ENCODE data around the gene SHCBP1.
"Not testable (repeated sequence)": the region's sequence is repeated elsewhere in the genome, so short reads cannot be mapped to it uniquely, and the experiment has no call there.

SHCBP1 gene

DNA sequence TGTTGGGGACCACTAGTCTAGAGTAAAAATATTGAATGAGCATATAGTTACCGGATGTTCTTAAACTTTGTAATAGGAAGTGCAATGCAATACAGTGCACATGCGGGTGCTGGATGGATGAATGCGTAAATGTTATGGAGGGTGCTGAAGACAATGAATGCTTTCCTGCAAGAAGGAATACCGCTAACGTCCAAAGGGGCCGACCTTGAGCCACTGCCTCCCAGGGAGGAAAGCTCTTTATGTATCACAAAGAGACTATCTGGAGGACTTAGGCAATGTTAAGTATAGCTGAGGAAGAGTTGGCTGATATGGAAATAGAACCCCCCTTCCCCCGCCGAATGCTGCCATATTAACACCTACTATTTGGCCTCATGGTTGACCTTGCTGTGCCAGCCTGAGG is 27.5 kb upstream of the SHCBP1 start:
- no peak for DNase-seq (ENCODE audit: extremely low read depth, low read depth)
- TF ChIP-seq, protein P1, sequence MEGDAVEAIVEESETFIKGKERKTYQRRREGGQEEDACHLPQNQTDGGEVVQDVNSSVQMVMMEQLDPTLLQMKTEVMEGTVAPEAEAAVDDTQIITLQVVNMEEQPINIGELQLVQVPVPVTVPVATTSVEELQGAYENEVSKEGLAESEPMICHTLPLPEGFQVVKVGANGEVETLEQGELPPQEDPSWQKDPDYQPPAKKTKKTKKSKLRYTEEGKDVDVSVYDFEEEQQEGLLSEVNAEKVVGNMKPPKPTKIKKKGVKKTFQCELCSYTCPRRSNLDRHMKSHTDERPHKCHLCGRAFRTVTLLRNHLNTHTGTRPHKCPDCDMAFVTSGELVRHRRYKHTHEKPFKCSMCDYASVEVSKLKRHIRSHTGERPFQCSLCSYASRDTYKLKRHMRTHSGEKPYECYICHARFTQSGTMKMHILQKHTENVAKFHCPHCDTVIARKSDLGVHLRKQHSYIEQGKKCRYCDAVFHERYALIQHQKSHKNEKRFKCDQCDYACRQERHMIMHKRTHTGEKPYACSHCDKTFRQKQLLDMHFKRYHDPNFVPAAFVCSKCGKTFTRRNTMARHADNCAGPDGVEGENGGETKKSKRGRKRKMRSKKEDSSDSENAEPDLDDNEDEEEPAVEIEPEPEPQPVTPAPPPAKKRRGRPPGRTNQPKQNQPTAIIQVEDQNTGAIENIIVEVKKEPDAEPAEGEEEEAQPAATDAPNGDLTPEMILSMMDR (IDR thresholded peaks at IDR 0.05; ENCODE audit: low read depth, low read length) = no peak

DNA sequence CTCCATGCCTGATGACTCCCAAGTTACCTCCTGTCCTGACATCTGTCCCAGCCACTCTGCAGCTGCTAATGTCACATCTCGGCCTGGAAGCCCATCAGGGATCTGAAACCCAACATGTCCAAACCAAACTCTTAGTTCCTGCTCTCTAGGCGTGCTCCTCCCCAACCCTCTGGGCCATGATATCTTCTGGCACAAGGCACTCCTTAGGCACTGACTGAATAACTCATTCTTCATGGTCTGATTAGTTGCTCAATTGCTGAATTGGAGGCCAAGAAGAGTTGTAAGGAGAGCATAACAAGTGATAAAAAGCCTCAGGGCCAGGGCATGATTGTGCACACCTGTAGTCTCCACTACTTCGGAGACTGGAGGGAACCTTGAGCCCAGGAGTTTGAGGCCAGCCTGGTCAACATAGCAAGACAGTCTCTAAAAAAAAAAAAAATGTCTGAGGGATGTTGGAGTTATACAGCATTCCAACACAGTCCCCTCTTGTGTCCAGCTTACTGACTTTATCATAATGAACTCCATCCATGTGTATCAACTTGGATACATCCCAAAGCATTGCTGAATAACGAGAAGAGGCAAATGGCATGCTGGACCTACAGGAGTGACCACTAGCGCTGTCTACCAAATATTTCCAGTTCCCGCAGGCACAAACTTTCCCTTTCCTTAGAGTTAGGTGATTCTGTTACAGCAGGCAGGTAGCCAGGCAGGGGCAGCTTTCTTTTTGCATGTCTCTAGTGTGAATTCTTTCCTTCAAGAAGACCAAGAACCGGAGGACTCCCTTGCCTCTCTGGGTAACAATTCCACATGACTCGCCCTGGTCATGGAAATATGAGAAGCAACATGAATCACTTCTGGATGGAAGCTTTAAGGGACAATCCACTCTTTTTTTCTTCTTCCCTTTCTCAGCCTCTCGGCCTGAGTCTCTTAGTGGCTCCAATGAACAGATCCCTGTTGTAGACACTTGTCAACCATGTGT is 18.1 kb upstream of the SHCBP1 start:
- TF ChIP-seq, protein P1 (IDR thresholded peaks at IDR 0.05; ENCODE audit: low read depth, low read length) = no peak
- DNase-seq (ENCODE audit: extremely low read depth, low read depth) = no peak

DNA sequence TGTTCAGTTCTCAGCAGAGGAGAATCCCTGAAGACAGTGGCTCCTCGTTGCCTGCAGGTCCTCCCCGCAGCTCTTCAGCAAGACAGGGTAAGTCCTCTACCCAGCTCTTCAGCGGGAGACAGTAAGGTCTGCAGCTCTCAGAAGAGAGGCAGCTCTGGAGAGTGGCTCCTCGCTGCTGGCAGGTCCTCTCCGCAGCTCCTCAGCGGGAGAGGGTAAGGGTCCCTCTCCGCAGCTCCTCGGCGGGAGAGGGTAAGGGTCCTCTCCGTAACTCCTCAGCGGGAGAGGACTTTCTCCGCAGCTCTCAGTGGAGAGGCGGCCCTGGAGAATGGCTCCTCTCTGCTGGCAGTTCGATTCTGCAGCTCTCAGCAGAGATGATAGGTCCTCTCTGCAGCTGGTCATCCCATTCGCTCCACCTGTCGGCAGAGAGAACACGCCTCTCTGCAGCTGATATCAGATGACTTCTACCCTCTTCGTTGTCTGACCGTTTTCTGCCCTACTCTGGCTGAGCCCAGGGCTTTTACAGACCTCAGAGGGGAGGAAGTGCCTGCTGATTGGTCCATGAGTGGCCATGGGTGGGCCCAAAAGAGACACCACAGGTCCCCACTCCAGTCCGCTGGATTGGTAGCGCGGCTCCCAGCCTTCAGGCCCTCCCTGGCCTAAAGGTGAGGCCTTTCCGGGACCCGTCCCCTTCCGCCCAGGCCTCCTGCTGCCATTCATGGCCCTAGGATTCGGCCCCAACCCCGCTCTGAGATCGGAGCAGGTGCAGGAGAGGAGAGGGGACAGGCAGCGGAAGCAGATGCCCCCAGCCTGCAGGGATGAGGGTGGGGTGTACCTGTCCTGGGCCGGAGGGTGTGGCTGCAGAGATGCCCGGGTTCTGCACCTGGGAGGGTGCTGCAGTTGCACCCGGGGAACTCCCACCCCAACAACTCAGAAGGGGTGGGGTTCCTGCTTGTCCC is 11.9 kb upstream of the SHCBP1 start:
- TF ChIP-seq, protein P1 (IDR thresholded peaks at IDR 0.05; ENCODE audit: low read depth, low read length) = no peak
- no peak for DNase-seq (ENCODE audit: extremely low read depth, low read depth)

DNA sequence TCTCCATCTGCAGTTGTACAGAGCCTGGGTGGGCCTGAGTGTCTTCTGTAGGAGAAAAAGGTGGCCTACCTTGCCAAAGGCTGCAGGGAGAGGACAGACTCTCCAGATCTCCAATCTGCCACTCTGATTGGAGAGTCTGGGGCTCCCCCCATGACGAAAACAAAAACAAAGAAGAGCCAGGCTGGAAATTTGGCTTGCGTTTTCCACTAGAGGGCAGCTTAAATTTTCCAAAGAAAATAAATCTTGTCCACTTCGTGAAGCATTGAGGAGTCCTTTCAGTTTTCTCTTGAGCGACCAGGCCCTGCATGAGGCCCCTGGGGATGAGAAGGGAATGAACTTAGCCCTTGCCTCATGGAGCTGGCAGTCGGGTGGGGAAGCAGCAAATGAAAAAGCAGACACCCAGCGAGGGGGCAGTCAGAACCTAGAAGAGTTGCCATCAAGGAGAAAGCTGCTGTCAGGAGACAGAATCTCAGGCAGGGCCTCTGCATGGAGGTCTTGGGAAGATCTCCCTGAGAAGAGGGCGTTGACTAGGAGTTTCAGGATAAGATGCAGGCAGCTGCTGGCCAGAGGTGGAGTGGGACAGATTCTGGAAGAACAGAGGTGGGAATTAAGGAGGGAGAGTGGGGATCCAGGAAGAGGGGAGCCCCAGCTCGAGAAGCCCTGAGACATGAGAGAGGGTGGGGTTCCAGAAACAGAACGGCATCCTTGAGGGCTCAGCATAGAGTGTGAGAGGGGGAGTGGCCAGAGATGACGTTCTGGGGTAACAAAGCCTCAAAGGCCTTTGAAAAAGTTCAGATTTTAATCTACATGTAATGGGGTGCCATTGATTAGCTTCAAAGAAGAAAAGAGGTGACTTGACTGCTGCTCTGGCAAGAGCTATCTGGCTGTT is 8.4 kb upstream of the SHCBP1 start:
- DNase-seq (ENCODE audit: extremely low read depth, low read depth) = peak; percentile 41

DNA sequence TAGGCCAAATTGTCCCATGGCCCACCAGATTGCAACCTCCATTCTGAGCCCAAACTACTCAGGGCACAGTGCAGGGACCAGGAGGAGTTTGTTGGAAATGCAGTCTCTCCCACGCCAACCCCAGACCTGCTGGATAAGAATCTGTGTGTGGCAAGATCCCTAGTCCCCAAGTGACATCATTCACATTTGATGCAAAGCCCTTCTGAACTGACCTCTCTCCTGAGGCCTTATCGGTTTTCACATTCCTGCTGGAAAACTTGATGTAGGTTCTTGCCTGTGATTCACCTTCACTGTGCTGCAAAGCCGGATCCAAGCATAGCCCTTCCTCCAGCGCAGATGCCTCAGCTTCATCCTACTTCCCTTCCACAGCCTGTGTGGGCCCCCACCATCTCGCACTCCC is 6.6 kb upstream of the SHCBP1 start:
- DNase-seq (ENCODE audit: extremely low read depth, low read depth) = no peak
- TF ChIP-seq, protein P1 (IDR thresholded peaks at IDR 0.05; ENCODE audit: low read depth, low read length) = no peak

More for the DNA sequence above, 8.4 kb upstream of the SHCBP1 start:
- TF ChIP-seq, protein P1 (IDR thresholded peaks at IDR 0.05; ENCODE audit: low read depth, low read length) = peak; percentile 68

DNA sequence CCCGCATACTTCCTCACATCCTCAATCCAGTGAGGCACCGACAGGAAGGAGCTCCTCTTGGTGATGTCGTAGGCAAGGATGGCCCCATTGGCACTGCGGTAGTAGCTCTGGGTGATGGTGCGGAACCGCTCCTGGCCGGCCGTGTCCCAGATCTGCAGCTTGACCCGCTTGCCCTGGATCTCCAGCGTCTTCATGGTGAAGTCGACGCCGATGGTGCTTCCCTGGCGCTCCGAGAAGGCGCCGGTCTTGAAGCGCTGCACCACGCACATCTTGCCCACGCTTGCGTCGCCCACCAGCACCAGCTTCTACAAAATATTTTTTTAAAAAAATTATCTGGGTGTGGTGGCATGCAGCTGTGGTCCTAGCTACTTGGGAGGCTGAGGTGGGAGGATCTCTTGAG is 5.5 kb upstream of the SHCBP1 start:
- not testable (repeated sequence) for DNase-seq (ENCODE audit: extremely low read depth, low read depth)

DNA sequence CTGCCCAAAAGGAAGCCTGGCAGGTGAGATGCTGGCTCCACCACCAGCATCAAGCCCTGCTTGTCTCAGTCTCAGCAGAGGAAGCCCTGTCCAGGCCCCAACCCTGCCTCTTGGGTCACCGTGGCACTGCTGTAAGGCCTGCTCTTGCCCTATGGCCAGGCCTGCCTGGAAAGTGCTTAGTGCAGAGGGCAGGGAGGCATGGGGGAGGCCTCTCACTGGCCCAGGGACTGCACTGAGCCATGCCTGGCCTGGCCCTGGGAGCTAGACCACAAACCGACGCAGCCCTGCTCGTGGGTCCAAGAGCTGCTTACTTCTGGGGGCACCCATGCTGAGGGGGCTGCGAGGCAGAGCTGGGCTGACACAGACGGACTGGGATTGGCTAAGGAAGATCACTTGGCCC is 3.7 kb upstream of the SHCBP1 start:
- not testable (repeated sequence) for DNase-seq (ENCODE audit: extremely low read depth, low read depth)

DNA sequence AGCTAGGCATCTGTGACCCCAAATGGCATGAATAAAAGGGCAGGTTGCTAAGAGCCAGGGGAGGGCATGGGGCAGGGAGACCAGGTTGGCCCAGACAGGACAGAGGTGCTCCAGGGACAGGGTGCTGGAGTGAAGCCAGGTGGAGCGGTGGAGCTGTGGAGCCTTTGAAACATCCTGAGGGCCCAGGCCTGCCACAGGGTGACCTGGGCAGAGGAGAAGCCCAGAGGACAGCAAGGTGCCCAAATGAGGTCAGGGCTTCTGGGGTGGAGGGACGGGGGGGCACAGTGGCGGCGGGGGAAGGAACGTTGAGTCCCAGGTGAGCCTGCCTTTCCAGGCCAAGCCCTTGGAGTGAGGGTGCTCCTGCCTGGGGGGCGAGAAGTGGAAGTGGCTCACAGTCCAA is 2.5 kb upstream of the SHCBP1 start:
- not testable (repeated sequence) for DNase-seq (ENCODE audit: extremely low read depth, low read depth)

DNA sequence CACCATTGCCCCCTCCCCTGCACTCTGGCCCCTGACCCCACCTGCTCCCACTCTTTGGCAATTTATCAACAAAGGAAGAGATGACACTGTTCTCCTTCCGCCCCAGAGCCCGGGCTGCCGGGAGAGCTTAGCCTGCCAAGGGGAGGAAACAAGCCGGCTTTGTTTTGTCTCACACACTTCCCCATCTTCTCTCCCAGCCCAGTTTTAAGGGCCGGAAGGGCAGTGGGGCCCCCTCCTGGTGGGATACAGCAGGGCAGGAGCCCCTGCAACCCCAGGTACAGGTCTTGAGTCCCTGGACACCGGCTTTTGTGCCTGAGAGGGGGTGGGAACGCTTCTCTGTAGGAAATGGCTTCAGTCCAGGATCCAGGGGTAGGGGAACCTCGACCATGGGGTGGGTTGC is 2.1 kb upstream of the SHCBP1 start:
- DNase-seq (ENCODE audit: extremely low read depth, low read depth) = not testable (repeated sequence)
